Stimulated activated CD8-positive, alpha-beta memory T cell treated with anti-CD3 and anti-CD28 coated beads, Interleukin-12 subunit alpha, Interleukin-12 subunit beta, amount 100 ng/mL, for 24 hours (primary cell): ENCODE measurements around the gene EPHA7.

Experiments used
- DNase-seq: peaks from one replicate; pipeline ENCODE4 v3.0.0-alpha.2; 2020; ENCODE audit errors: extremely low read depth

The EPHA7 gene

DNA sequence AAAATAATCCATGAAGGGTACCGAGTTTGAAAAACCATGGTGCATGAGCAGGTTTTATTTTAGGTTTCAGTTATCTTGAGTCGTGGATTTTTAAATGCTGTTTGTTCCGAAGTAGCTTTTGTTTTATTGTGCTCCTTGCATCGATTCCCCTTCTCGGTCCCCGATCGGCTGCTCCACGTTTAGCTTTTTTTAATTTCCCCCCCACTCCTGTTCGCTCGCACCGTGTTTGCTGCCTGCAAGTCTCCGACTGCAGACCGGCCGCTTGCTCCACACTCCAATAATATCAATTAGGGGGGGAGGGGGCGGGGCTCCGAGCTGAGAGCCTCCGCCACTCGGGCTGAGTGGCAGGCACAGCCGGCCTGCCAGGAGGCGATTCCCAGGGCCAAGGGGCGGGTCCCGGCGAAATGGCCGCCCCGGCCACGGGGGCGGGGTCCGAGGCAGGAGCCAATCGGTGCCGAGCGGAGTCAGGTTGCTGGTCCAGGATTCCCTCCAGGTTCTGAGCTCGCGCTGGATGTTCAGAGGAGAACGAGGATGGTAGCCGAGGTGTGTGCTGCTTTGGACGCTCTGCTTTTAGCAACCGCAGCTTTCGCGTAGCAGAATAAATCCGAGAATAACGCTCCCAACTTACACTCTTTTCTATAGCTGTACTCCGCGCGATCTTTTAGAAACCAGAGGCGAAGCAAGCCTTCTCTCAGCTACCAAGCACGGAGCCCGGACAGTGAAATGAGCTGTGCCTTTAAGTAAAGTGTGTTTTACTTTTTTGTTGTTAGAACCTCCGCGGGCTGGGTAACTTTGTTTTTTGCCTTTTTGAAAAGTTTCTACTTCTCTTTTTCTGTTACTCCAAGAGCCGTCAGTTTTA lies at the start of gene EPHA7:
Gene EPHA7 (minus strand): TSS at position 256 of the 859 bp plus-strand sequence. CDS start 218 bp downstream, at position 38.
- DNase-seq: peak; percentile 5

DNA sequence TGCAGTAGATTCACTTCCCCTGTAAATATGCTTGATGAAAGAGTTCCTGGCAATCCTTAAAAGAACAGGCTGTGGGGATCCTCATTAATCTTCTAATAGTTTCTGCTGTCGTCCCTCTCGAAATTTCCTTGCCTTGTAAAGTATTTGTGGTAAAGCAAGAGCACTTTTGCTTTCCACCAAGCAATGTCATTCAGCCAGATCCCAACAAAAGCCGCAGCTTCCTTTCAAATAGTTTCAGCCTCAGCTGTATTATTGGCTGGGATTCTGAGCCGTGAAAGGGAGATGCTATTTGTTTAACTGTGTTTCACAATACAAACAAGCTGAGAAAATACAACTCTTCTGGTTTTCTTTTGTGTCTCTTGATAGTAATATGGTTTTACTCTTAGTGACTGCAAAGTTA lies 48.9 kb upstream of the EPHA7 start:
- no peak for DNase-seq

DNA sequence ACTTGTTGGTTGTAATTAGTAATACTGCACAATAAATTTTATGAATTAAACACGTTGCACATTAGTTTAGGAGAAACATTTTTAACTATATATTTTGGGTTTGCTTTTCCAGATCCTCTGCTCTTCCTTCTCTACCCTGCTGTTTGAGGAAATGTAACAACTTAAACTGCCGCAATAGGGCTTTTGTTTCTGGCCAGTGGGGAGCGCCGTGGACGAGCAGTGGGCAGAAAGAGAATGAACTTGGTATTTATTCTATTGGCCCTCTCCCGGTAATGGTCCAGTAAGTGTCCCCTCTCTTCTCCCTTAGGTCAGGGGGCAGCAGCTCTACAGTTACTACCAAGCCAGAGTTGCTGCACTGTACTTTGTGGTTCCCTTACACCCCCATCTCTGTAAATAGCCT lies 35.2 kb upstream of the EPHA7 start:
- DNase-seq: no peak

DNA sequence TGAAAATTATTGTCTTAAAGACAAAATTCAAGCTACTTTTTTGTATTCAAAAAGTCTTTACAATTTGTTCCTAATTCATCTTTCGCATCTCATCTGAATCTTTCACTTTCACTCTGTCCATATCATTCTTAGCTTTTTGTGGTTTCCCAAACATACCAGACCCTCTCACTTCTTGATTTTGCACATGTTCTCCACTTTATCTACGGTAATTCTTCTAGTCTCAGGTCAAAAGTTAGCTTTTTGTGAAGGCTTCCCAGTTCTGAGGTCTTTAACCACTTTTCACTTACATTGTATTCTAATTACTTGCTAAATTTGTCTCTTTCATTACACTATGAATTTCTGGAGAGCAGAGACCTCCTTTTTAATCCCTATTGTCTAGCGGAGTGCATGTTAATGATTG lies 34.6 kb upstream of the EPHA7 start:
- DNase-seq: no peak

DNA sequence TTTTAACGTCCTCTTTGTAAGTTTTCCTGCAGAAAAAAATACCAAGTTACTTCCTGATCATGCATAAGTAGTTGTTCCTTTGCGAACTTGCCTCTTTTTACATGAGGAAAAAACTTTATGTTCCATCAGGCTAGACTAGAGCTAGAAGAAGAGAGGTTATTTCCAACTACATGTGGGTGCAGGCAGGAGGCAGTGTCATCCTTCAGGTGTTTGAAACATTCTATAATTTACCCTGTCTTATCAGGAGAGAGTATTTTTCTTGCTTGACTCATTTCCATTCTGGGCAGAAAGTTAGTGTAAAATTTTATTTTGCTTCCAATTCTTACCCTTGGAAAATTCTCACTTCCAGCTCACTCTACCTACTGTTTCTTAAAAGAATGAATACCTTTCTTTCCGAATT lies 28.5 kb upstream of the EPHA7 start:
- DNase-seq: no peak

DNA sequence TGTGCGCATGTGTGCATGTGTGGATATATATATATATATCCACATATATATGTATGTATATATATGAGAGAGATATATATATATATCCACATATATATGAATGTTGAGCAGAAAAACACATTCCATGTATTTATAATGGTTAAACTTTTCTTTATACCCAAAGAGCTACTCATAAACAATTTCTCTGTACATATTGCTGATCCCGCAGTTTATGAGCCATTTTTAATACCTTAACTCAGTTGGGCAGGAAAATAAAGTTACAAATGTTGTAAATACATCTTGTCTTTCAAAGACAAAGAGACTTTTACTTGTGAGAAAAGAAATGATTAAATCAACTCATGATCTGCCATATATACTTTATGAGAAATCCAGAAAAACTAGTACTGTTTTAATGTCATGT lies 18.1 kb upstream of the EPHA7 start:
- no peak for DNase-seq

DNA sequence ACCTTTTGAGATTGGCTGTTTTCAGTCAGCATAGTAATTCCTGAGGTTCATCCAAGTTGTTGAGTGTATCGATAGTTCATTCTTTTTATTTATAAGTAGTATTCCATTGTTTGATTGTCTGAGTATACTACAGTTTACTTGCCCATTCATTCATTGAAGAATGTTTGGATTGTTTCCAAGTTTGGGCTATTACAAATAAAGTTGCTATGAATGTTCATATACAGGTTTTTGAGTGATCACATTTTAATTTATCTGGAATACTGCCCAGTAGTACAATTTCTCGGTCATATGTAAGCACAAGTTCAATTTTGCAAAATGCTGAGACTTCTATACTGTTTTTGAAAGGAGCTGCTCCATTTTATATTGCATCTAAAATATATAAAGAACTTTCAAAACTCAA lies 14.2 kb upstream of the EPHA7 start:
- no peak for DNase-seq

DNA sequence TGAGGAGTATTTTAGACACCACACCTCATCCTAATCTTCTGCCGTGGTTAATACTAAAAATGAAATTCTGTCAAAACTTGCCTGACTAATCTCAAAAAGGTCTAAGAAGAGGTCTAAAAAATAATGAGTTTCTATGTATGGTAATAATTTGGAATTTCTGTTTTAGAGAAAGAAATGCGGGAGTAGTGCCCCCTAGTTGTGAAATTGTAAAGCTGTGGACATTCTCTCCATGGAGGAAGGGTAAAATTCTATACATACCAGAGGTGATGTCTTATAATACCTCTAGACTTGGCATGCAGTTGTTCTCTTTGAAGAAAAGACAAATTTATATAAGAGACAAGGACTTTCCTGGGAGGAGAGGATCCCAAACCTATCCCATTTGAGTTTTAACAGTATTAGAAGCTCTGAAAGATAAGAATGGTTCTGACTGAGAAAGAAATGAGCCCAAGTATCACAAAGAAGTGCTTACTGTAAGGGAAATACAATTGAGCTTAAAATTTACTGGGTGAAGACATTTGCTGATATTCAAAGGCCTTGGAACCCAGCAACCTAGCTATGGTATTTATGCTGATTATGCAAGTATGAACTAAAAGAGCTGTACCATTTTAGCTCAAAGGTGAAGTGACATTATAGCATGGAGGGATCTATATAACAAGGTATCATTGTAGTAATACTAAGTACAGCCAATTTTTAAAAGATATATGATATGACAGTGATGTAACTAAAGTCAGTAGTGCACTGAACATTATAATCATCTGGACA lies 5.1 kb upstream of the EPHA7 start:
- no peak for DNase-seq

DNA sequence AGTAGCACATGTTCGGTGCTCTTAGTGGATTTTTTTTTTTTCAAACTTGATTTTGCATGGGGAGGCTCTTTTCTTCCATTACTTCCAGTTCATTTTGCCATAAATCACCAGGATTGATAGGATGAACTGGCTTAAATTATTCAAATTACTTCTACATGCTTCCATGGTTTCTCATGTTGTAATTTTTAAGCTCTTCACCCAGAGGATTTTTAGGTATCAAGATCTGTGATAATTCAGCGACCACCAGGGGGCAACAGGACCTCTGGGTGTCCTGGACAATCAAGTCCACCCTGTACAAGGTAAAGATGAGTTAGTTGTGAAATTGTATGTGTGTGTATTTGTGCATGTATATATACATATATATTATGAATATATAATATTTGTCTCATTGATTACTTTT lies 4.2 kb upstream of the EPHA7 start:
- no peak for DNase-seq

DNA sequence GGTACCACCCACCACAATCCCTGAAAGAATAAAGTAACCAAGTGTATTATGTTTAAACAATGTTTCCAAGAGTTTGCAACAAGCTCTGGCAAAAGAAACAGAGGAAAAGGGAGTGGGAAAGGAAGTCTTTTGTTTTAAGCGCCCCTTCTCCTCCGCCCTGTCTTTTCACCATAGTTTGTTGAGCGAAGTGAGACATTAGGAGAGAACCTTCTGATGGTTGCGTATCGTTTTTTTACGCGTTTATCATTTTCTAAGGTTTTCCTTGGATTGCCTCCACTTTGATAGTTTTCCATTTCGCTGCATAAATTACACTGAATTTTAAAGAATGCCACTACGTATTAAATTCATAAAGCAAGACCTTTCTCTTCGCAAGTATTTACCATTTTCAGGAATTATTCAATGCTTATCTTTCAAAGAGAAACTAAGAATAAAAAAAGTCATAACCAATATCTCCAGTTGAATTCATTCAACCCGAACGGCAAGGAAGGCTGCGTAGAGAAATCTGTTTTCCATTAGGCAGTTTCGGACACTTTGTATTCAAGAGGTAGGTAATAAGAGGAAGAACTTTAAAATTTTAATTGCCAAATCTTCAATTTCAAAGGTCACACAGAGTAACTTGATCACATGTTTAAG lies 920 bp upstream of the EPHA7 start:
- DNase-seq: no peak

DNA sequence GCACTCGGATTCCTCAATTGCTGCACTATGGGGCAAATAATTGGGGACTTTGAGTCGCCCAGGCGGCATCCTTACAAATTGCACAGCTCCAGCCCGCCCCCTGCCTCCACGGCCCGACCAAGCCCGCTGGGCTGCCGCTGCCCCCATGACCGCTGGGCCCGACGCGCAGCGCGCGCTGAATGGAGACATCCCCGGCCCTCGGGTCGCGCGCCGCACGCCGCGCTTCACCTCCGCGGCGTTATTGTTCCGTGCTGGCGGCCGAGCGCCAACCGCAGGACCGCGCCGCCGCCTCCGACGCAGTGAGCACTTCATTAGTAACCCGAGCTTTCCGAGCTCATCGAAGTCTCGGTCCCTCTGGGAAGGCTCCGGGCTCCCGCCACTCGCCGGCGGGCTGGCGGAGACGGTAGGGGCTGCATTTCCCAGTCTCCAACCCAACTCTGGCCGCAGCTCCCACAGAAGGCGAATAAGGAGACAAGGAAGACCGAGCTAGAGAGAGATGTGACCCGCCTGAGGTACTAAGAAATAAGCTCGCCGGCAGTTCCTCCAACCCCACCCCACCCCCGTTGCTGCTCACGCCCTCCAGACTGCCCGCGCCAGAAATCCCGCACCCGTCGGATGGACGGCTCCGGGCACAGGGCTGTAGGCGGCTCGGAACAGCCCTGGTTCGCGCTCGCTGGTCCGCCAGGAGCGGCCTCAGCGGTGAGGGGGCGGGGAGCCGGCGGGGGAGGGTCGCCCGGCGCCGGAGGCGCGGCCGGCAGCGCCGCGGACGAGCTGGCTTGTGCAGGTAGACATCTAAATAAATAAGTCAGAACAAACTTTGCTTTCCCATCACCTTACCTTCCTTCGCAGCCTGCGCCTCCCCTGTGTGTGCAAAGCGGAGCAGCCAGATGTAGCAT lies 703 bp downstream of the EPHA7 start:
- DNase-seq: no peak

DNA sequence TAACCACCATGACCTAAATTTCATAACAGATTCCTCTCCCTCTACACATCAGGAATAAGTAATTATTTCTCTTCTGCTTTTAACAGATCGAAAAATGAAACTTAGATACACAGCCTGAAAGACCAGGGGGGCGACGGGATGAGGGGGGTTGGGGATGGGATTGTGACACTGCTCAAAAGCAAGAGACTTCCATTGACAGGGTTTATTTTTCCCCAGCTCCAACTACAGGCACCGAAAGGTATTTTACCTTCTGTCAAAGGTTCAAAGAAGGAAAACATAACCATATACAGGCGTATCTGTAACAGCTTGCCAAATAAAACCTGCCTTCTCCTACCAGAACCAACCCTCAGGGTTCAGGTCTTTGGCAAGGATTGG lies 1.3 kb downstream of the EPHA7 start:
- DNase-seq: no peak

DNA sequence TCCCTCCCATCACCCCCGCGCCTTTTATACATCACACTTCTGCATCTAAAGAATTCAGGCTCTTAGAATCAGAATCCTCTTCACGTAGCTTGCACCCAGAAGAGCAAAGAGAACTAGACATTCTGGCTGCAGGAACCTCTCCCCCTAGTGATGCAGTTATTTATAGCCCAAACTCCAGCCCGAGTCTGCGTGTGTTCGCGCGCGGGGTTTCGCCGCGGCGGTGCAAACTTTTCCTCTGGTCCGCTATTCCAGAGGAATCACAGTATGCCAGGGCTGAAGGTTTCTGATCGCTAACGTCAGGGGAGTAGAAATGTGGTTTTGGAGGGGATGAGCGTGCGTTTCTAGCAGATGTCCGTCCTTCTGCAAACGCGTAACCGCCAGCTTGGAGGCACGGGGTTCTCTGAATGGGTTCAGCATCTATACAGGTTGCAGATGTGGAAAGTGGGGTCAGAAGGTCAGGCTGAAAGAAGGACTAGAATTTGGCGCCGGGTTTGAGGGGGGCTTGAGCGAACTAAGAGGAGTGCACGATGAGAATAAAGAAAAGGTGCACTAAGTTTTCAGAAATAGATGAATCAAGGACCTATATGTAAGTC lies 1.8 kb downstream of the EPHA7 start:
- no peak for DNase-seq

DNA sequence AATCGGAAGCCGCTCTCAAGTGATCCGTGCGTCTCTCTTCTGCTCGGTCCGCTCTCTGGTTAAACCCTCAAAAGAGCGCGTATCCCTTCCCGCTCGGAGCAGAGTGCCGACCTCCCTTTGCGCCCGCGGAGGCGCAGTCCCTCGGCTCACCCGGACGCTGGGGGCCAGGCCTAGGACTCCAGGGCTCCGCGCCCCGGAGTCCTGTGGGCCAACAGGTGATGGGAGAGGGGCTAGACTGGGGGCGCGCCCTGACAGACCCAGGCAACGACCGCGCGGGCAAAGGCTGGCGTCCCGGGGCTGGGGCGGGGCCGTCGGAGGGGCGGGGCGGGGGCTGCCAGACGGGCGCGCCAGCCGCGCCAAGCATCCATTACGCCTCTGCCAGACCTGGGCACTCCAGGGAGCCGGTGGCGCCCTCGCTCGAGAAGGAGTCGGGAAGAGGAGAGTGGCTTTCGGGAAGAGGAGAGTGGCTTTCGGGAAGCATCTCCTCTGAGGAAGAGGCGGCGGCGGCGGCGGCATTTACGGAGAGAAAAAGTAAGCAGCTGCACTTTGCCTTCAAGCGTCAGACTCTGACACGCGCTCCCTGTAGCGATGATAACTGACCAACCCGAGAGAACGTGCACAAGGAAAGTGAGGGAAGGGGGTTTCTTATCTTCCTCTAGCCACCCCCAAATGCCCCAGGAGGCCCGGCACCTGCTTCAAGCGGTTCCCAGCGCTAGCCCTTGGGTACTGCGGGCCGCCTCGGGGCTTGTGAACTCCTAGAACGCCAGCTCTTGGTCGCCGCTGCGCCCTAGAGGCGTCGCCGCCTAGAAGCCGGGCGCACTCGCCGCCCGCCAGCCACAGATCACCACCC lies 2.6 kb downstream of the EPHA7 start:
- DNase-seq: no peak

DNA sequence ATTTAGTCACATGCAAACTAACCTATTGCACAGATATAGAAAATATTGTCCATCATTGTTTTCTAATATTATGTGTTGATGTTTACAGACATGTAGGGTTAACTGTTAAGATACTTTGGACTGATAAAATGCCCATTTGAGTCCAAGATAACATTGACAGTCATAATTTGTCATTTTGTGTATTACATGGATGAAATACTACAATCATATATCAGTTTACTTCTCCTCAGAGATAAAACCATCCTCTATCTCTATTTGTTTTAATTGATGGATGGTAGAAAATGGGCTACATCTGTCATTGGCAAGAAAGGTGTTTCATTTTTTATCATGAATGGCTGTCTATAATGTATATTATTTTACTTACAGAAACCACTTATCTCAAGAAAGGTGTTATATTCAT lies 6.2 kb downstream of the EPHA7 start:
- no peak for DNase-seq

DNA sequence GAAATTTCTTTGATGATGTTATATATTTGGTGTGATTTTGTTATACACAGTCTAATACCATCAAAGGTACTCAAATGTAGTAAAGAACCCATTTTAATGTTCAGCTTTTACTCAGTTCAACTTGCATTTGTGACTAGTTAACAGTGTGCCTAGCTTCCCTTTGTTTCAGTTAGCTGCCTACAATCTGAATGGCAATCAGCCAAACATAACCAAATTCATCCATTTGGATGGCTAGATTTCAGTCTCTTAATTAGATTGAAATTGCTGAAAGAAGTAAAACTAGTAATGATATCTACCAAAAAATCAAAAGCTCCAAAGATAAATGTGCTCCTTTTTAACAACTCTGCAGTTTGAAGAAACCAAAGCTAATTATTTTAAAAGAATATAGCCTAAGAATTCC lies 6.9 kb downstream of the EPHA7 start:
- DNase-seq: no peak

DNA sequence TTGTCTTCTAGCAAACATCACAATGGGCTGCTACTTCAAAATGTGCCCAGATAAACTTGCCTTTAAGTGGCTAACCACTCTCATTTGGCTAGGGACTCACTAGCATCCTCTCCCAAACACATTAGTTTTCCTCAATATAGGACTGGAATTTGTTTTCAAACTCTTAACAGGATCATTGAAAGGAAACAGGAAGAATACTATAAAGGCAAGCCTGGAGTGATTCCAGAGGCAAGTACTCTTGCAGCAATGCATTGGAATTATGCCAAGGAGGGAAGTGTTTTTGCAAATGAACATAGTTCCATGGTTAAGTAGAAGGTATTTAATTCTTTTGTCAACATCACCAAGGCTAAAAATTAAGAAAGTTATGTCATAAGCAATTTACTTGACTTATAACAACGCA lies 12.2 kb downstream of the EPHA7 start:
- DNase-seq: no peak

DNA sequence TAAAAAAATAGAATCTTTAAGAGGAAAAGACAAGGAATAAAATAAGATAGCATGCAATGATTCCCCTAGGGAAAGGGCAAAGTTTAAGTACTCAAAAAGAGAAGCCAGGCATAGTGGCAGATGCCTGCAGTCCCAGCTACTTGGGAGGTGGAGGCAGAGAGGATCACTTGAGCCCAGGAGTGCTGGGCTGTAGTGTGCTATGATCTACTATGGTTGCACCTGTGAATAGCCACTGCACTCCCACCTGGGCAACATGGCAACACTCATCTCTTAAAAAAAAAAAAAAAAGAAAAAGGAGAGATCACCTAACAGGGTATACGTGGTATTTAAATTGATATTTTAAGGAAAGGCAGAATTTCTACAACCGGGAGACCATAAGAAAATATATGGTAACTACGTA lies 16.0 kb downstream of the EPHA7 start:
- no peak for DNase-seq

DNA sequence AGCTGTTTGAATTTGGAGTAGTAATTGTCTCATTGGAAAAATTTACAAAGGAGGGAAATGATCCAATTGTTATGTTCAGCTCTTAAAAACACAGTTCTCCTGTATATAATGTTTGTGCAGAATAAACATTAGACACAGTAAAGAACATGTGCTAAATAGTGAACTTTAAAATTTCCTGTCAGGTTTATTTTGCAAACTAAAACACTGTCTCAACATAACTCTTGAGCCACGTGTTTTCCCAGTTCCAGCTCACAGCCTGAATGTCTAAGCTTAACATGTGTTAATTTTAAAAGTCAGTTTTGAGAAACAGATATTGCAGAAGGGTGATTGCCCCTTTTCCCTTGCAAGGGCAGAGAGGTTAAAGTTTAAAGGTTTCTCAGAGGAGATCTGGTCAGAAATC lies 20.6 kb downstream of the EPHA7 start:
- no peak for DNase-seq

DNA sequence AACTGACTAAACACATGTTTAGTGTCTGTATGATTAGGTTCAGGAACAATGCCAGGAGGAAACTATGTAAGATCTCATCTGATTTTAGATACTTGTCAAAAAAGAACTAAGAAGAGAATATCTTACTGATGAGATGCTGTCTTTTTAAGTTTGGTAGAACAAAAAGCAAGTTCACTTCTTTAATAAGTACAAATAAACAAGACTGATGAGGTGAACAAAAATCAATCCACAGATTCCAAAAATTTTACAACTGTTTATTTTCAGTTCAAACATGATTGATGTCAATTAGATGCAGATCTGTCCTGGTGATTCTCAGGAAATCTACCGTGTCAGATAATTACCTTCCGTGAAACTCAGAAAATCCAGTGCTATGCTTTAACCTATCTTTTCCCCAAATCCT lies 24.9 kb downstream of the EPHA7 start:
- no peak for DNase-seq
